GM12878 (cell line): ENCODE data around the gene HEG1. TPM values are rescaled to one million over a fixed set of nuclear protein-coding genes. Genes with fewer than 3 reads are reported as not detected.

Experiments used
- CTCF ChIP-seq, 3 experiments: IDR thresholded peaks in 2 of 3; conservative IDR thresholded peaks in 1 of 3; 2 replicates each; pipeline ENCODE4 v1.5.1; 2011; ENCODE audit warnings: low read depth in 3 of 3, low read length in 3 of 3, mild to moderate bottlenecking in 3 of 3, control low read depth in 2 of 3, moderate library complexity in 2 of 3, inconsistent platforms in 1 of 3, mixed read lengths in 1 of 3; ENCODE audit not compliant: control insufficient read depth in 2 of 3, insufficient read depth in 1 of 3; ENCODE audit errors: extremely low read depth in 1 of 3
- EZH2 ChIP-seq: IDR thresholded peaks from 2 replicates; pipeline ENCODE4 v1.6.1; 2012; ENCODE audit warnings: low read depth, mild to moderate bottlenecking, control low read depth, inconsistent platforms, low read length, borderline replicate concordance; ENCODE audit not compliant: control insufficient read depth
- MYC ChIP-seq: IDR thresholded peaks from 2 replicates; pipeline ENCODE4 v1.6.1; 2011; ENCODE audit warnings: mild to moderate bottlenecking, low read length, moderate library complexity, inconsistent platforms; ENCODE audit not compliant: insufficient read depth, insufficient replicate concordance, insufficient read length, severe bottlenecking
- PAX5 ChIP-seq: IDR thresholded peaks from 2 replicates; pipeline ENCODE4 v1.6.1; 2011; ENCODE audit warnings: low read depth, low read length, borderline replicate concordance
- POLR2A ChIP-seq: IDR thresholded peaks from 2 replicates; pipeline ENCODE4 v1.6.1; 2011; ENCODE audit warnings: low read depth, mild to moderate bottlenecking, low read length
- POLR2AphosphoS5 ChIP-seq: IDR thresholded peaks from 2 replicates; pipeline ENCODE4 v1.6.1; 2011; ENCODE audit warnings: mild to moderate bottlenecking, low read length, inconsistent platforms
- SKIL ChIP-seq: fragments of 450-650 bp; IDR thresholded peaks from 2 replicates; pipeline ENCODE4 v1.6.1; 2017; ENCODE audit warnings: mild to moderate bottlenecking, low read depth, inconsistent platforms; ENCODE audit not compliant: poor library complexity, severe bottlenecking
- SMC3 ChIP-seq: IDR thresholded peaks from 2 replicates; pipeline ENCODE4 v1.6.1; 2011; ENCODE audit warnings: low read length, improper control_type of control experiment, borderline replicate concordance
- polyA plus RNA-seq, 11 experiments: library from polyadenylated mRNA; depleted of rRNA in 4 of 11; unstranded in 6 of 11; stranded (reverse) in 5 of 11; fragments of >200 nt; fragmentation: Nextera tagmentation in 4 of 11; fragmentation: Illumina TruSeq in 1 of 11; extraction: Ambion mirVana in 4 of 11; extraction: Trizol in 1 of 11; gene quantifications; 1 replicate in 1 of 11; 2 replicates in 10 of 11; pipeline versions ENCODE4 v1.2.1 to v1.2.3, GENCODE V29; 2011 to 2016; ENCODE audit warnings: inconsistent platforms in 2 of 11, missing spikeins in 2 of 11, low read depth in 1 of 11
- total RNA-seq, 4 experiments: library from RNA; depleted of rRNA in 3 of 4; stranded (reverse); fragments of >200 nt in 3 of 4; fragmentation: Illumina TruSeq in 1 of 4; extraction: Trizol in 1 of 4; gene quantifications; 2 replicates each; pipeline versions ENCODE4 v1.2.1 to v1.2.3, GENCODE V29; 2013 to 2021

Gene HEG1
- total and polyA plus RNA-seq, 10 of the 15 experiments (the other 5 are each of a cell fraction or from before 2014, with no cell fraction given): 2.2 to 32.1 (median 7.6) TPM

GRCh38 chr3:125025642-125026041, 30.2 kb downstream of the HEG1 start (continued):
- TF ChIP-seq PAX5 (no peak), SKIL (no peak), EZH2 (no peak), POLR2A (no peak), CTCF (IDR thresholded peaks at IDR 0.05 in 2 of 3, conservative IDR thresholded peaks at IDR 0.05 in 1 of 3; ENCODE audit: control insufficient read depth in 2 of 3, extremely low read depth in 1 of 3, insufficient read depth in 1 of 3, low read depth in 3 of 3, low read length in 3 of 3) (no peak), MYC (no peak), SMC3 (no peak), POLR2AphosphoS5 (no peak)
